Esophagus muscularis mucosa (tissue), 3 donors: ENCODE data around the gene BAK1.

Experiments
- EP300 ChIP-seq: sonication (generic); formaldehyde crosslinking; IDR thresholded peaks from one replicate; pipeline ENCODE4 v1.6.1; 2017; ENCODE audit warnings: antibody characterized with exemption
- TF ChIP-seq, protein P1 (sequence below), 3 experiments: fragments of 200-600 bp in 2 of 3; fragments of 450-650 bp in 1 of 3; sonication (generic) in 2 of 3; IDR thresholded peaks; one replicate each; pipeline ENCODE4 v1.5.1; 2017 to 2019; ENCODE audit warnings: antibody characterized with exemption in 3 of 3, mild to moderate bottlenecking in 2 of 3, moderate library complexity in 1 of 3

DNA sequence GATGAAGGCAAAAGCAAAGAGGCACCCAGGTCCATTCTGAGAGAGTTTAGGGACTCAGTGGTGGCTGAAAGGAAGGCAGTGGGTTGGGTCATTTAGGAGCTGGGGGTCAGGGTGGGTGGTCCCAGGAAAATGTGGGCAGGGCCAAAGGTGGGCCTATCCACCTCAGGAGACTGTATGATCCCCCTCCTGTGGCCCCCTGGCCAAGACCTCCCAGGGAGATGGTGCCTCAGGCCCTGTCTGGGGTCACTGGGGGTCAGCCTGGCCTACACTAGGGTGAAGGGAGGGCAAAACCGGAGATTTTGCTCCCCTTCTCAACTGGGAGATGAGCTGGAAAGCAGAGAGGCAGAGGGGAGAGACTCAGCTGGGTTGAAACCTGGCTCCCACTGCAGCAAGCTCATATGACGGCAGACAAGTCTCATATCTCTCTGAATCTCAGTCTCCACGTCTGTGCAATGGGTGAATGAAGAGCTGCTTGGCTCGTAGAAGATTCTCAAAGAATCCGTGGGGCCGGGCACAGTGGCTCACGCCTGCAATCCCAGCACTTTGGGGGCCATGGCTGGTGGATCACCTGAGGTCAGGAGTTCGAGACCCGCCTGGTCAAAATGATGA, 11.5 kb upstream of the BAK1 start:
- TF ChIP-seq, protein P1, sequence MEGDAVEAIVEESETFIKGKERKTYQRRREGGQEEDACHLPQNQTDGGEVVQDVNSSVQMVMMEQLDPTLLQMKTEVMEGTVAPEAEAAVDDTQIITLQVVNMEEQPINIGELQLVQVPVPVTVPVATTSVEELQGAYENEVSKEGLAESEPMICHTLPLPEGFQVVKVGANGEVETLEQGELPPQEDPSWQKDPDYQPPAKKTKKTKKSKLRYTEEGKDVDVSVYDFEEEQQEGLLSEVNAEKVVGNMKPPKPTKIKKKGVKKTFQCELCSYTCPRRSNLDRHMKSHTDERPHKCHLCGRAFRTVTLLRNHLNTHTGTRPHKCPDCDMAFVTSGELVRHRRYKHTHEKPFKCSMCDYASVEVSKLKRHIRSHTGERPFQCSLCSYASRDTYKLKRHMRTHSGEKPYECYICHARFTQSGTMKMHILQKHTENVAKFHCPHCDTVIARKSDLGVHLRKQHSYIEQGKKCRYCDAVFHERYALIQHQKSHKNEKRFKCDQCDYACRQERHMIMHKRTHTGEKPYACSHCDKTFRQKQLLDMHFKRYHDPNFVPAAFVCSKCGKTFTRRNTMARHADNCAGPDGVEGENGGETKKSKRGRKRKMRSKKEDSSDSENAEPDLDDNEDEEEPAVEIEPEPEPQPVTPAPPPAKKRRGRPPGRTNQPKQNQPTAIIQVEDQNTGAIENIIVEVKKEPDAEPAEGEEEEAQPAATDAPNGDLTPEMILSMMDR (IDR thresholded peaks at IDR 0.05): no peak
- no peak for TF ChIP-seq EP300
